Tibial artery (tissue), 4 donors: ENCODE results near the gene NPHP4.

Experiments
- DNase-seq, 2 donors: peaks; one replicate each; pipeline ENCODE4 v3.0.0-alpha.2; 2019
- H3K27ac ChIP-seq, 2 donors: fragments of 200-600 bp; sonication (generic) in 1 of 2; 1 replicate in 1 of 2; 2 replicates in 1 of 2; pipeline ENCODE4 v1.5.1; 2018 to 2019; ENCODE audit warnings: mild to moderate bottlenecking in 1 of 2
- H3K27me3 ChIP-seq, 2 donors: fragments of 200-600 bp; sonication (generic) in 1 of 2; one replicate each; pipeline versions ENCODE4 v1.5.1 to v1.6.0; 2016 to 2019
- H3K36me3 ChIP-seq, 3 donors: fragments of 200-600 bp; sonication (generic) in 2 of 3; one replicate each; pipeline ENCODE4 v1.5.1; 2016 to 2019; ENCODE audit warnings: mild to moderate bottlenecking in 2 of 3
- H3K4me1 ChIP-seq, 4 donors: fragments of 200-600 bp; sonication (generic) in 2 of 4; 1 replicate in 3 of 4; 2 replicates in 1 of 4; pipeline ENCODE4 v1.5.1; 2016 to 2019
- H3K4me3 ChIP-seq, 2 donors: fragments of 200-600 bp; sonication (generic) in 1 of 2; 1 replicate in 1 of 2; 2 replicates in 1 of 2; pipeline ENCODE4 v1.5.1; 2018 to 2019; ENCODE audit warnings: mild to moderate bottlenecking in 2 of 2
- H3K9me3 ChIP-seq, 3 donors: fragments of 200-600 bp; sonication (generic) in 1 of 3; one replicate each; pipeline ENCODE4 v1.5.1; 2016 to 2019
- CTCF ChIP-seq, 2 experiments: fragments of 200-600 bp in 1 of 2; fragments of 450-650 bp in 1 of 2; IDR thresholded peaks; one replicate each; pipeline ENCODE4 v1.5.1; 2017 to 2019; ENCODE audit warnings: antibody characterized with exemption in 2 of 2, mild to moderate bottlenecking in 1 of 2, moderate library complexity in 1 of 2
- intact Hi-C: fragments of 100-400 bp; cut with DNase I; formaldehyde crosslinking; loops from one replicate; pipeline ENCODE4 v1.15.0; 2023; ENCODE audit warnings: low total_unique reads

The NPHP4 gene

DNA sequence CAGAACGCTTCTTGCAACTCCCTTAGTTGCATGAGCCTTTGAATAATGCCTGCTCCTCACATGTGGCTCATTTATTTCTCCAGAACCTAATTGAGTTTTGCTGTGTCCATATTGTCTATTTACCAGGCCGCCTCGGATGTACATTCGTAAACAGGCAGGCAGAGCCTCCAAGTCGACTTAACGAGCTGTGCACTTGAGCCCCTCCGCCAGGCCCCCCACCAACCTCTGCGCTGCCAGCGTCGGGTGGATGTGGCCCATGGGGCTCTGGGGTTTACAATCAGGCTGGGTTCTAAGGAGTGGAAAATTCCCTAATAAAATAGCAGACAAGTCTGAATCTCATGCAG is 106.1 kb downstream of the NPHP4 start:
- H3K9me3 ChIP-seq = no peaks in the 10 kb centered on the region
- H3K4me3 ChIP-seq = no peak overlapping the region
- peaks cover 3 to 72% (median 21%) of the 10 kb centered on the region in 3 donors for H3K36me3 ChIP-seq
- intact Hi-C loops = no loop called here
- no peak overlapping the region for H3K27ac ChIP-seq
- DNase-seq = no peak
- TF ChIP-seq CTCF (IDR thresholded peaks at IDR 0.05) = no peak
- H3K27me3 ChIP-seq = no peaks in the 10 kb centered on the region
- no peaks in the 10 kb centered on the region for H3K4me1 ChIP-seq

GRCh38 chr1:5885471-5886139 is 106.6 kb downstream of the NPHP4 start:
- H3K36me3 ChIP-seq = peaks cover 3 to 72% (median 23%) of the 10 kb centered on the region in 3 donors
- no peak overlapping the region for H3K27ac ChIP-seq
- H3K27me3 ChIP-seq = no peaks in the 10 kb centered on the region

GRCh38 chr1:5884110-5884509 is 108.1 kb downstream of the NPHP4 start:
- Histone ChIP-seq H3K27ac (no peak overlapping the region), H3K27me3 (no peaks in the 10 kb centered on the region), H3K36me3 (peaks cover 18 to 72% (median 27%) of the 10 kb centered on the region in 3 donors), H3K9me3 (peaks cover 0 to 10% (median 7%) of the 10 kb centered on the region in 3 donors), H3K4me1 (no peaks in the 10 kb centered on the region), H3K4me3 (no peak overlapping the region)
- no peak for TF ChIP-seq CTCF (IDR thresholded peaks at IDR 0.05)
- intact Hi-C loops = no loop called here
- DNase-seq = no peak

More at GRCh38 chr1:5885471-5886139, 106.6 kb downstream of the NPHP4 start:
- intact Hi-C loops = no loop called here
- H3K4me3 ChIP-seq = no peak overlapping the region
- H3K9me3 ChIP-seq = no peaks in the 10 kb centered on the region
- no peak for DNase-seq
- H3K4me1 ChIP-seq = no peaks in the 10 kb centered on the region
- TF ChIP-seq CTCF (IDR thresholded peaks at IDR 0.05) = no peak

- Histone ChIP-seq H3K4me1 (no peaks in the 10 kb centered on the region), H3K27ac (no peak overlapping the region), H3K4me3 (no peak overlapping the region), H3K9me3 (peaks cover 0 to 10% (median 7%) of the 10 kb centered on the region in 3 donors), H3K36me3 (peaks cover 22 to 79% (median 35%) of the 10 kb centered on the region in 3 donors), H3K27me3 (no peaks in the 10 kb centered on the region)
- no peak for DNase-seq
- no peak for TF ChIP-seq CTCF (IDR thresholded peaks at IDR 0.05)
- intact Hi-C loops = no loop called here
Observed at GRCh38 chr1:5883129-5884048, 108.8 kb downstream of the NPHP4 start.

DNA sequence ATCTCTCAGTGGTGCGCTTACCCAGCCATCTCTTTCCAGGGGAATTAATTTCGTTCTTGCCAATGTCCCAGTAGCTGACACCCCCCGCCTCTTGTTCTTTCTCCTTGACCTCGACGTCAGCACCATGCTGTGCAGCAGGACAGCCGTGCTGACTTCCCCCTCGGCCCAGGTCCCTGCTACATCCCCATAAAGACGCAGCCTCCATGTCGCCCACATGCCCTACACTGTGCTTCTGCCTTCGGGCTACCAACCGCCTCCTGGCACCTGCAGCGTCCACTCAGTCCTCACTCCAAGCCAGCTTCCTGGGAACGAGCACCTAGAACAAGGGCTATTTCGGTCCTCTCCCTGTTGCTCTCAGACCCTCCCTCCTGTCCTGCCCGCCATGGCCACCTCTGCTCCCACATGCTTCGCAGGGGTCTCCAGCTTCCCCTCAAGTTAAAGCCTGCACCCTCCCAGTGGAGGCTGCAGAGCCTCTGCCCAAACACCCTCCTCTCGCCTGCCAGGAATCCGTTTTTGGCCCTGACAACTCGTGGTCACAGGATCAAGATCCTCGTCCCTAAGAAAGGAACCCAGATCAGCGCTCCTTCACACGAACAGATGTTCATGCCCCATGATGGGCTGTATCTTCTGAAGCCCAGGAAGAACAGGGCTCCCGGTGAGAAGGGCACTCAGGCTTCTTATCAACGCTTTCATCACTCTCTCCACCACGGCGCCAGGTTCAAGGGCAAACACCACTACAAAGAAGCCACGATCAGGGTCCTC is 109.7 kb downstream of the NPHP4 start:
- DNase-seq = no peak
- no peak for TF ChIP-seq CTCF (IDR thresholded peaks at IDR 0.05)
- H3K36me3 ChIP-seq = peaks cover 22 to 79% (median 38%) of the 10 kb centered on the region in 3 donors
- H3K4me1 ChIP-seq = no peaks in the 10 kb centered on the region
- intact Hi-C loops = no loop called here
- H3K4me3 ChIP-seq = no peak overlapping the region
- peaks cover 0 to 10% (median 7%) of the 10 kb centered on the region in 3 donors for H3K9me3 ChIP-seq
- no peaks in the 10 kb centered on the region for H3K27me3 ChIP-seq
- H3K27ac ChIP-seq = no peak overlapping the region
